Medulla oblongata (tissue), 1 donor: ENCODE data around the gene VIPR2.

Experiments used
- DNase-seq: peaks from one replicate; pipeline ENCODE4 v3.0.0-alpha.2; 2015; ENCODE audit errors: extremely low spot score

The VIPR2 gene

GRCh38 chr7:159068893-159069448 lies 75.7 kb downstream of the VIPR2 start:
- no peak for DNase-seq

DNA sequence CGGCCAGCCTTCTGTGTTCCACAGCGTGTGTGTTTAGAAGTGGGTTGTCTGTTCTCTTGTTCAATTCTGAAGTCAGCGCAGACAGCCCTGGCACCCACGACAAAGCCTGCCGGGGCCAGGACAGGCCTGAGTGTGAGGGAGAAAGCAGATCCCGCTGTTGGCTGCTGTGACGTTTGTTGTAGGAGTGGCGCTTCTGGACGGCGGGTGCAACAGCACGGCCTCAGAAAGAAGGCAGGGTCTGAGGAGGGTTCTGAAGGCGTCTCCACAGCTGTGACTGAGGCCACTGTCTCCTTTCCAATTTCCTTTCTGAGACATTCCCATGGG lies 76.2 kb downstream of the VIPR2 start:
- DNase-seq, result peak; percentile 46

GRCh38 chr7:159067576-159068487 lies 76.8 kb downstream of the VIPR2 start:
- no peak for DNase-seq

GRCh38 chr7:159066816-159067575 lies 77.7 kb downstream of the VIPR2 start:
- no peak for DNase-seq

DNA sequence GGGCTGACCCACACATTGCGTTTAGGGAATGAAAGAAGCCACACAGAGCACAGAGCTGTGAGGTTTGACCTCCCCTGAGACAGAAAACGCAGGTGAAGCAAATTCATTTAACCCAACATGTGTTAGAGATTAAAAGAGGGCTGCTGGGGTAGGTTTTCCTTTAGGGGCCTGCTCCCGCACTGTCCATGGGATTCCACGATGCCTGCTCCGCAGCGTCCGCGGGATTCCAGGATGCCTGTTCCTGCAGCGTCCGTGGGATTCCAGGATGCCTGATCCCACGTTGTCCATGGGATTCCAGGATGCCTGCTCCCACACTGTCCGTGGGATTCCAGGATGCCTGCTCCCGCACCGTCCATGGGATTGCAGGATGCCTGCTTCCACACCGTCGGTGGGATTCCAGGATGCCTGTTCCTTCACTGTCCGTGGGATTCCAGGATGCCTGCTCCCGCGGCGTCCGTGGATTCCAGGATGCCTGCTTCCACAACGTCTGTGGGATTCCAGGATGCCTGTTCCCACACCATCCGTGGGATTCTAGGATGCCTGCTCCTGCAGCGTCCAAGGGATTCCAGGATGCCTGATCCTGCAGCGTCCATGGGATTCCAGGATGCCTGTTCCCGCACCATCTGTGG lies 78.7 kb downstream of the VIPR2 start:
- DNase-seq, result no peak

DNA sequence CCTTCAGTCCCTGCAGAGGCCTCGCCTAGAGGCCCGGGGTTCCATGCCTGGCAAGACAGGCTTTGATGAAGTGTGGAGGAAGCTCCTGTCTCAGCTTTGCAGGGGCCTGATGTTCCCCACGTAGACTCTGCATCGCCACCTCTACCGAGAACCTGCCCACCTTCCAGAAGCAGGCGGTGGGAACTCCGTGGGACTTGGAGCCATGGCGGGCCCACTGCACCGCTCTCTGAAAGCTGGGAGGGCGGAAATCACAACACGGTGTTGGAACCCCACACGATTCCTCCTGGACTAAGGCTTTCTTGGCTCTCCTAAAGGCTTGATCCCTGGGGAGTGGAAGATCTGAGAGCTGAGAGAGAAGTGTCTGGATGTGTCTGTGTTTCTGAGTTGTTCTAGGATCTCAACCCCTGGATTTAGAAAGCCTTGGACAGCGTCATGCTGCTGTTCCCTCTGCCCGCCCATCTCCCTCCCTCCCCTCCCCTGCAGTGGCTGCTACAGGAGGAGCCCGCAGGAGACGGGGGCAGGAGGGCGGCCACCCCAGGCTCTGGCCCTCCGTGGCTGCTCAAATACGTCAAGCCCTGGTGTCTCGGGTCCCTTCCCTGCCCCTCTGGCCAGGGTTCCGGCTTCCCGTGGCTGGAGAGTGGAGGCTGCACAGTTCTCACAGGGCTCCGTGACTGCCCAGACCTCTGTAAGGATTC lies 79.7 kb downstream of the VIPR2 start:
- DNase-seq, result no peak

DNA sequence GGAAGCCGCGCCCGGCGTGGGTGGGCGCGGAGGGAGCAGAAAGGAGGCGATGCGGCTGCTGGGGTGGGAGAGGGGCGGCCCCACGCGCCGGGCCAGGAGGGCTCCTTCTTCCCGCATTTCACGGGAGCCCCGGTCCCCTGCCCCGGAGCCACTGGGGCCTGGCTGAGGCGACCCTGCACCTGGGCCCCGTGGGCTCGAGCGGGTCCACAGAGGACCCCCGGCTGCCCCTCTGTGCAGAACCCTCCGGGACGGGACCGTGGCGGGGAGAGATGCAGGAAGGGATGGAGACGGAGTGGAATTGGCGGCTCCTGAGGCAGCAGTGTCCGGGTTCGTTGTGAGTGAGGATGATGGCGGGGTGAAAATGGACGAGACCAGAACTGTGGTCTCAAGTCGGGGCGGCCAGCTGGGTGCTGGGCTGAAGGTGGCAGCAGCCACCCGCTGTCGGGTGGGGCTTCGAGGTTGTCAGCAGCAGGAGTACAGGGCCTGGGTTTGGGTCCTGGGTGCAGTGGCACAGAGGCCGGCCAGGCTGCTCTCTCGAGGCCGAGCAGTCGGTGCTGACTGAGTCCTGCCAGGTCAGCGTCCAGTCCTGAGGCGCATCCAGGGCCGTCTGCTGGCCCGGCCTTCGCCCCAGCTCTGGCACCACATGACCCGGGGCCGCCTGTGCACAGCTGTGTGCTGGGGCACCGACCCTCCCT lies 80.4 kb downstream of the VIPR2 start:
- no peak for DNase-seq

- no peak for DNase-seq
Measured at GRCh38 chr7:159063046-159063840, 81.4 kb downstream of the VIPR2 start.

- DNase-seq, result no peak
Measured at GRCh38 chr7:159062569-159062968, 82.1 kb downstream of the VIPR2 start.

DNA sequence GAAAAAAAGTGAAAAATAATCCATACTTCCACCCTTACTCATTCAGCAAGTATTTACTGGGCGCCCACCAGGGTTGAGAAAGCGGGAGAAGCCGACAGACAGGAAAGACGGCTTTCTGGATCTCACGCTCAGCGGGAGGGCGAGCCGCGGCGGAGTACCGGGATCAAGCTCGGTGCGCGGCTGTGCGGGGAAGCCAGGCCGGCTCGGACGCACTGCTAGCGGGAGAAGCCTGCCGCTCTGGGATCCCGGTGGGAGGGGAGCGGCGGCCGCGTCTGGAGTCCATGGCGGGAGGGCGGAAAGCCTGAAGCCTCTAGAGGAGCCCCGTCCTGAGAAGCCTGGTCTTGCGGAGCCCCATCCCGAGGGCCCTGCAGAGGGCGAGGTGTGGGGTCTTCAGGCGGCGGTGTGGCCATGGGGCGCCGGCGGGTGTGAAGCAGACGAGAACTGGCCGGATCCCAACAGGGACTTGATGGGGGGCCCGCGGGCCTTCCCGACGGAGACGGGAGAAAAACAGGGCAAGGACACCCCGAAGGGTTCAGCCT lies 82.9 kb downstream of the VIPR2 start:
- no peak for DNase-seq

GRCh38 chr7:159061209-159061608 lies 83.5 kb downstream of the VIPR2 start:
- DNase-seq, result no peak

DNA sequence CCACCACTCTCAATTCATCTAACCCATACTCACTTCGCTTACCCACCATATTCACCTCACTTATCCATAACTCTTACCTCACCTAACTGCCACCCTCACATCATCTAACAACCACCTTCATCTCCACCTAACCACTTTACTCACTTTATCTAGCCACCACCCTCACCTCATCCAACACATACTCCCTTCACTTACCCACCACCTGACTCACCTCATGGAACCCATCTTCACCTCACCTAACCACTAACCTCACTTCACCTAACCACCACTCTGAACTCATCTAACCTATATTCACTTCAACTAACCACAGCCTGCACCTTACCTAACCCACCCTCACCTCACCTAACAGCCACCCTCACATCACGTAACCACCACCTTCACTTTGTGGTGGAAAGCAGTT lies 84.2 kb downstream of the VIPR2 start:
- no peak for DNase-seq

DNA sequence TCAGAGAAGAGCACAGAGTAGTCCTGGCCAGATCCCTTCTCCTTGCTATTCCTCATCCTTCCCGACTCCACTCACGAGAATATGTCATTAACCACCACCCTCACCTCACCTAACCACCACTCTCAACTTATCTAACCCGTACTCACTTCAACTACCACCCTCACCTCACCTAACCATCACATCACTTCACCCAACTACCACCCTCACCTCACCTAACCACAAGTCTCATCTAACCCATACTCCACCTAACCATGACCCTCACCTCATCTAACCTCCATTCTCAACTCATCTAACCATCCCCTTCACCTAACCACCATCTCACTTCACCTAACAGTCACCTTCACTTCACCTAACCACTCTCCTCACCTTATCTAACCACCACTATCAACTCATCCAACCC lies 85.0 kb downstream of the VIPR2 start:
- no peak for DNase-seq

GRCh38 chr7:159057647-159058046 lies 87.0 kb downstream of the VIPR2 start:
- no peak for DNase-seq

GRCh38 chr7:159056737-159057136 lies 87.9 kb downstream of the VIPR2 start:
- no peak for DNase-seq

- no peak for DNase-seq
Measured at GRCh38 chr7:159051916-159052315, 92.8 kb downstream of the VIPR2 start.

GRCh38 chr7:159050704-159051103 lies 94.0 kb downstream of the VIPR2 start:
- no peak for DNase-seq

- DNase-seq, result no peak
Measured at GRCh38 chr7:159049266-159050025, 95.2 kb downstream of the VIPR2 start.

- DNase-seq, result no peak
Measured at GRCh38 chr7:159048656-159049055, 96.0 kb downstream of the VIPR2 start.
